ENCODE data around the gene TUBA1C. TPM values are rescaled to one million over a fixed set of nuclear protein-coding genes. Genes with fewer than 3 reads are reported as not detected.
"Not testable (repeated sequence)": the region's sequence is repeated elsewhere in the genome, so short reads cannot be mapped to it uniquely, and the experiment has no call there.

Gene TUBA1C
- total RNA-seq, 2 donors from 2014 or later = 260 to 263 TPM

DNA sequence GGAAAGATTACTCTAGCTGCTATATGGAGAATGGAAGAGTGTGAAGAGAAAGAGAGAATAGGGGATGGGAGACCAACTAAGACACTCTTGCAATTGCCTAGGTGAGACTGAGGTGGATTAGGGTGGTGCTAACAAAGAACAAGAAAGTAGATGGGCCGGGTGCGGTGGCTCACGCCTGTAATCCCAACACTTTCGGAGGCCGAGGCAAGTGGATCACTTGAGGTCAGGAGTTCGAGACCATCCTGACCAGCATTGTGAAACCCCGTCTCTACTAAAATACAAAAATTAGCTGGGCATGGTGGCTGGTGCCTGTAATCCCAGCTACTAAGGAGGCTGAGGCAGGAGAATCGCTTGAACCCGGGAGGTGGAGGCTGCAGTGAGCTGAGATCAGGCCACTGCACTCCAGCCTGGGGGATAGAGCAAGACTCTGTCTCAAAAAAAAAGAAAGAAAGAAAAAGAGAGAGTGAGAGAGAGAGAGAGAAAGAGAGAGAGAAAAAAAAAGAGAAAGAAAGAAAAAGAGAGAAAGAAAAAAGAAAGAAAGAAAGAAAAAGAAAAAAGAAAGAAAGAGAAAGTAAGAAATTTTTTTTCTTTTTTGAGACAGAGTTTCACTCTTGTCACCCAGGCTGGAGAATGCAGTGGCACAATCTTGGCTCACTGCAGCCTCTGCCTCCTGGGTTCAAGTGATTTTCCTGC is 55.7 kb downstream of the TUBA1C start:
- not testable (repeated sequence) for ATAC-seq; H3K9me3 Mint-ChIP-seq; DNase-seq (ENCODE audit: low spot score in 2 of 2); H3K36me3 Mint-ChIP-seq
- H3K27ac Mint-ChIP-seq = peak overlapping the region in 1 of 2 donors; percentile 96

DNA sequence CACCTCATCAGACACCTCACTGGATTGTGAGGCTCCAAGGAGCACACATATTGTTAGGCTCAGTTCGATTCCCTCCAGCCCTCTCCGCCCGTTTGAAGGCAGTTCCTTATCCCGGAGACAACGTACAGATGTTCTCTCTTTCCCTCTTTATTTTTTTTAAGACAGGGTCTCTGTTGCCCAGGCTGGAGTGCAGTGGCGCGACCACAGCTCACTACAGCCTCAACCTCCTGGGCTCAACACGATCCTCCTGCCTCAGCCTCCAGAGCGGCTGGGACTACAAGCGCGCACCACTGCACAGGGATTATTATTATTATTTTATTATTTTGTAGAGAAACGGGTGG is 57.5 kb downstream of the TUBA1C start:
- no peaks in the 10 kb centered on the region for H3K9me3 Mint-ChIP-seq
- DNase-seq (ENCODE audit: low spot score in 2 of 2) = no peak
- ATAC-seq = peak in 1 of 2 donors; percentile 3
- peaks cover 10% of the 10 kb centered on the region in 2 donors for H3K36me3 Mint-ChIP-seq
- peak overlapping the region; percentile 96 for H3K27ac Mint-ChIP-seq

DNA sequence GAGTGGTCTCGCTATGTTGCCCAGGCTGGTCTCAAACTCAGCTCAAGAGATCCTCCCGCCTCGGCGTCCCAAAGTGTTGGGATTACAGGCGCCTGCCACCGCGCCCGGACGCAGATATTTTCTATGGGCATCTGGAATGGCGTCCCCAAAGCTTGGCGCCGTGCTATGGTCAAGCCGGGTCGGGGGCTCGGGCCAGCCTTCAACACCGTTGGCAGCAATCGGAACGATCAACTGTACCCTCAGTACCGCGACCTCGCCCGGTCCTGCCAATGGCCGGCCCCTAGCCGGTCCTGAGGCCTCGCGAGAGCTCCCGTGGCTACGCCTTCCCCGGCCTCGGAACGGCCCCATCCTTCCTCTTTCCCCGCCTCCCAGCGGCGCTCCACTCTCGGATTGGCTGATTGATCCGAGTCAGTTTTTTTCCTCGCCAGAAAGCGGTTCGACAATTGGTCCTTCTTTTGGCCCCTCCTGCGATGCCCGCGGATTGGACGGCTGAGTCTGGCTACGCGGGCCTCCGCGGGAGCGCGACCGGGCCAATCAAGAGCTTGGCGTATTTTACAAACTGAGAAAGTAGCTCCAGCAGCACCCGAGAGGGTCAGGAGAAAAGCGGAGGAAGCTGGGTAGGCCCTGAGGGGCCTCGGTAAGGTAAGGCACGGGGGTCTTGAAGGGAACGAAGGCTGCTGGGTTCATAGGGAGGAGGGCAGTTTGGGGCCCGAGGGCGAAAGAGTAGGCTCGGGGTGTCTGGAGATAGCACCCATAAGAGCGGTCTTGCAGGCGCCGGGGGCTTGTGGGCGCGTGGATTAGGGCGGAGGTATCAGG is 58.0 kb downstream of the TUBA1C start, which contains the start of gene TROAP:
TSS of gene TROAP (plus strand) at position 548 of the 816 bp plus-strand sequence. CDS start 354 bp downstream, outside the sequence.
- Mint-ChIP-seq H3K36me3 (peaks cover 10 to 13% of the 10 kb centered on the region in 2 donors), H3K9me3 (no peaks in the 10 kb centered on the region), H3K27ac (peak within 1 kb of the TSS; percentile 96)
- ATAC-seq (peak; percentile 91 to 97), DNase-seq (ENCODE audit: low spot score in 2 of 2) (peak; percentile 96 to 99)

DNA sequence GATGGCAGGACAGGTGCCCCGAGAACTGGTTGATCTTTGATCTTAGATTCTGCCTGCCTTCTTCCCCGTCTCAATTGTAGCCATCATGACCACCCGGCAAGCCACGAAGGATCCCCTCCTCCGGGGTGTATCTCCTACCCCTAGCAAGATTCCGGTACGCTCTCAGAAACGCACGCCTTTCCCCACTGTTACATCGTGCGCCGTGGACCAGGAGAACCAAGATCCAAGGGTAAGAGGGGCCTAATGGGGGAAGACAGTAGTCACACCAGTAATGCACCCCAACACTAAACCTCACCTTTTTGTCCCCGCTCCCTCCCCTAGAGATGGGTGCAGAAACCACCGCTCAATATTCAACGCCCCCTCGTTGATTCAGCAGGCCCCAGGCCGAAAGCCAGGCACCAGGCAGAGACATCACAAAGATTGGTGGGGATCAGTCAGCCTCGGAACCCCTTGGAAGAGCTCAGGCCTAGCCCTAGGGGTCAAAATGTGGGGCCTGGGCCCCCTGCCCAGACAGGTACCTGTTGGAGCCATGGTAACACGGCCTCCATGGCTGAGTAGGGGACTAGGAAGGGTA is 58.7 kb downstream of the TUBA1C start:
- no peak for DNase-seq (ENCODE audit: low spot score in 2 of 2)
- peaks cover 10 to 15% of the 10 kb centered on the region in 2 donors for H3K36me3 Mint-ChIP-seq
- peak overlapping the region; percentile 96 for H3K27ac Mint-ChIP-seq
- ATAC-seq = no peak
- no peaks in the 10 kb centered on the region for H3K9me3 Mint-ChIP-seq

Other genes starting within 250 kb of the TUBA1C start
- 10 to 100 TPM; 52.5 to 58.7 TPM for gene PRKAG1, start 246.3 kb upstream of the TUBA1C start, total RNA-seq
- gene KMT2D, start 204.3 kb upstream of the TUBA1C start, total RNA-seq = 100 to 1,000 TPM in 1 of 2 donors, 10 to 100 TPM in 1; 67.7 to 110 TPM
- 10 to 100 TPM; 12.7 to 19.7 TPM for gene RHEBL1, start 195.1 kb upstream of the TUBA1C start, total RNA-seq
- gene DHH, start 170.3 kb upstream of the TUBA1C start, total RNA-seq = 1 to 10 TPM in 1 of 2 donors, under 1 TPM in 1; 0.19 to 1.0 TPM
- 100 to 1,000 TPM in 1 of 2 donors, 10 to 100 TPM in 1; 64.0 to 134 TPM for gene LMBR1L, start 154.2 kb upstream of the TUBA1C start, total RNA-seq
- gene TUBA1B, start 133.7 kb upstream of the TUBA1C start, total RNA-seq = 1,000 to 10,000 TPM; 2,180 to 2,388 TPM
- gene TUBA1A, start 76.0 kb upstream of the TUBA1C start, total RNA-seq = 100 to 1,000 TPM in 1 of 2 donors, 10 to 100 TPM in 1; 37.7 to 106 TPM
- gene PRPH, start 30.1 kb downstream of the TUBA1C start, total RNA-seq = not detected
- 100 to 1,000 TPM in 1 of 2 donors, 10 to 100 TPM in 1; 67.4 to 134 TPM for gene TROAP, start 58.2 kb downstream of the TUBA1C start, total RNA-seq
- gene C1QL4, start 72.1 kb downstream of the TUBA1C start, total RNA-seq = not detected
- under 1 TPM; 0.06 to 0.11 TPM for gene DNAJC22, start 81.8 kb downstream of the TUBA1C start, total RNA-seq
- 10 to 100 TPM; 14.3 to 20.8 TPM for gene SPATS2, start 102.4 kb downstream of the TUBA1C start, total RNA-seq

All from activated naive CD4-positive, alpha-beta T cell treated with anti-CD3 and anti-CD28 coated beads, Interleukin-2, amount 50 U/mL, for 72 hours (primary cell).